ENCODE results near the gene MRPL54.

DNA sequence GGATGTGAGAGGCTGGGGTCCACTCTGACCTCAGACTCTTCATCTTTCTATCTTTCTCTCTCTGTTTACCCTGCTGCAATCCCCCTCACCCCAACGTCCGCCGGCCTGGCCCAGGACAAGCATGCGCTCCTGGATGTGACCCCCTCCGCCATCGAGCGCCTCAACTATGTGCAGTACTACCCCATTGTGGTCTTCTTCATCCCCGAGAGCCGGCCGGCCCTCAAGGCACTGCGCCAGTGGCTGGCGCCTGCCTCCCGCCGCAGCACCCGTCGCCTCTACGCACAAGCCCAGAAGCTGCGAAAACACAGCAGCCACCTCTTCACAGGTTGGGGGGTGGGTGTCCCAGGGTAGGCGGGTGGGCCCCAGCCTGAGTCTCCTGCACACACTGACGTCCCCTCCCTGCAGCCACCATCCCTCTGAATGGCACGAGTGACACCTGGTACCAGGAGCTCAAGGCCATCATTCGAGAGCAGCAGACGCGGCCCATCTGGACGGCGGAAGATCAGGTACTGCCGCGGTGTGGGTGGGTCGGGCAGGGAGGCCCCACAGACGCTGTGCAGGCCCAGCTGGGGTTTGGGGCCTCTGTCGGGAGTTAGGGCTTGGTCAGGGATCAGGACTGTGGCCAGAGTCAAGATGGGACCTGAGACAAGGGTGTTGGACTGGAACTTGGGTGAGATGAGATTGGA lies 16.0 kb upstream of the MRPL54 start:
- TF ChIP-seq CTCF (IDR thresholded peaks at IDR 0.05; ENCODE audit: low read depth, low read length) (no peak), EZH2phosphoT487 (IDR thresholded peaks at IDR 0.05; ENCODE audit: low read depth) (no peak)
